Keratinocyte (primary cell): Measurements from ENCODE around the gene ACTR10. TPM values are rescaled to one million over a fixed set of nuclear protein-coding genes. Genes with fewer than 3 reads are reported as not detected.

Source experiments
- DNase-seq: peaks from one replicate; pipeline ENCODE4 v3.0.0-alpha.2; 2011; ENCODE audit warnings: low read depth, missing footprints, low spot score
- FAIRE-seq: peaks from 2 replicates; lab custom pipeline; 2011; peaks lifted over from hg19 to GRCh38; lab: Jason Lieb, UNC
- H2AFZ ChIP-seq: 2 replicates; pipeline ENCODE4 v1.6.0; 2012; ENCODE audit warnings: low read length, control low read depth, inconsistent platforms; ENCODE audit not compliant: control insufficient read depth
- H3K27ac ChIP-seq: 2 replicates; pipeline ENCODE4 v1.5.1; 2011; ENCODE audit warnings: low read length; ENCODE audit not compliant: control insufficient read depth, insufficient read depth
- H3K27me3 ChIP-seq: 3 replicates; pipeline ENCODE4 v1.6.0; 2011; ENCODE audit warnings: low read length; ENCODE audit not compliant: control insufficient read depth, insufficient read depth; ENCODE audit errors: extremely low read depth
- H3K36me3 ChIP-seq, 2 experiments: 2 replicates in 1 of 2; 3 replicates in 1 of 2; pipeline ENCODE4 v1.5.1; 2011; ENCODE audit warnings: low read length in 2 of 2, mild to moderate bottlenecking in 1 of 2; ENCODE audit not compliant: control insufficient read depth in 2 of 2, insufficient read depth in 2 of 2; ENCODE audit errors: extremely low read depth in 1 of 2
- H3K4me1 ChIP-seq: 3 replicates; pipeline ENCODE4 v1.5.1; 2011; ENCODE audit warnings: low read length; ENCODE audit not compliant: control insufficient read depth, insufficient read depth; ENCODE audit errors: extremely low read depth
- H3K4me2 ChIP-seq: 3 replicates; pipeline ENCODE4 v1.6.0; 2011; ENCODE audit warnings: low read depth, low read length; ENCODE audit not compliant: control insufficient read depth, insufficient read depth; ENCODE audit errors: extremely low read depth
- H3K4me3 ChIP-seq, 3 experiments: fragments of 200-600 bp in 1 of 3; sonication (generic) in 1 of 3; 2 replicates in 2 of 3; 3 replicates in 1 of 3; pipeline ENCODE4 v1.5.1; 2011 to 2016; ENCODE audit warnings: low read length in 3 of 3, mild to moderate bottlenecking in 3 of 3, control low read depth in 2 of 3, inconsistent platforms in 1 of 3, low read depth in 1 of 3, mixed read lengths in 1 of 3, mixed run types in 1 of 3, moderate library complexity in 1 of 3; ENCODE audit not compliant: control insufficient read depth in 2 of 3, insufficient read depth in 2 of 3; ENCODE audit errors: extremely low read depth in 1 of 3
- H3K79me2 ChIP-seq: 2 replicates; pipeline ENCODE4 v1.6.0; 2012; ENCODE audit warnings: low read length; ENCODE audit not compliant: control insufficient read depth, insufficient read depth
- H3K9ac ChIP-seq: 3 replicates; pipeline ENCODE4 v1.6.0; 2011; ENCODE audit warnings: low read length; ENCODE audit not compliant: control insufficient read depth, insufficient read depth; ENCODE audit errors: extremely low read depth
- H3K9me1 ChIP-seq: 3 replicates; pipeline ENCODE4 v1.6.0; 2011; ENCODE audit warnings: low read length; ENCODE audit not compliant: control insufficient read depth, insufficient read depth; ENCODE audit errors: extremely low read depth
- H3K9me3 ChIP-seq: 2 replicates; pipeline ENCODE4 v1.5.1; 2012; ENCODE audit warnings: low read depth, low read length; ENCODE audit not compliant: control insufficient read depth
- H4K20me1 ChIP-seq: 3 replicates; pipeline ENCODE4 v1.6.0; 2011; ENCODE audit warnings: low read length; ENCODE audit not compliant: control insufficient read depth, insufficient read depth; ENCODE audit errors: extremely low read depth
- EZH2 ChIP-seq: IDR thresholded peaks from one replicate; pipeline ENCODE4 v1.6.1; 2012; ENCODE audit warnings: inconsistent platforms, mild to moderate bottlenecking, low read length, moderate library complexity
- dilution Hi-C: fragments of 300-500 bp; cut with MboI; formaldehyde crosslinking; loops from one replicate; pipeline ENCODE4 v1.7.0; 2020; ENCODE audit warnings: low sequenced_read_pairs; ENCODE audit not compliant: extremely low pct_ligation_motif_present
- polyA plus RNA-seq, 5 experiments: library from polyadenylated mRNA; depleted of rRNA in 3 of 5; stranded (reverse) in 3 of 5; stranded (forward) in 1 of 5; unstranded in 1 of 5; fragments of >200 nt; gene quantifications; 1 replicate in 1 of 5; 2 replicates in 3 of 5; 3 replicates in 1 of 5; pipeline versions ENCODE4 v1.2.1 to v1.2.3, GENCODE V29; 2011 to 2012; ENCODE audit warnings: missing spikeins in 2 of 5, low read depth in 1 of 5, low replicate concordance in 1 of 5
- small RNA-seq, 3 experiments: library from RNA; depleted of rRNA; stranded (forward); fragments of <200 nt; gene quantifications; one replicate each; pipeline ENCODE3, GENCODE V24; 2012; ENCODE audit warnings: low read depth in 3 of 3, low replicate concordance in 1 of 3; ENCODE audit not compliant: insufficient read length in 3 of 3
- TF ChIP-seq, protein P1 (sequence below), 3 experiments: IDR thresholded peaks in 1 of 3; conservative IDR thresholded peaks in 1 of 3; optimal IDR thresholded peaks in 1 of 3; 2 replicates in 2 of 3; 3 replicates in 1 of 3; pipeline versions ENCODE3 to v1.5.1; 2011; ENCODE audit warnings: low read length in 3 of 3, mild to moderate bottlenecking in 3 of 3, moderate library complexity in 2 of 3, control low read depth in 1 of 3, inconsistent platforms in 1 of 3; ENCODE audit not compliant: insufficient read depth in 2 of 3; ENCODE audit errors: extremely low read depth in 1 of 3

Gene ACTR10
- polyA plus RNA-seq, 1 donor (not counting 4 experiments of a cell fraction or from before 2014, with no cell fraction given) = 125 TPM

GRCh38 chr14:58283730-58284129 lies 83.8 kb downstream of the ACTR10 start:
- TF ChIP-seq, protein P1, sequence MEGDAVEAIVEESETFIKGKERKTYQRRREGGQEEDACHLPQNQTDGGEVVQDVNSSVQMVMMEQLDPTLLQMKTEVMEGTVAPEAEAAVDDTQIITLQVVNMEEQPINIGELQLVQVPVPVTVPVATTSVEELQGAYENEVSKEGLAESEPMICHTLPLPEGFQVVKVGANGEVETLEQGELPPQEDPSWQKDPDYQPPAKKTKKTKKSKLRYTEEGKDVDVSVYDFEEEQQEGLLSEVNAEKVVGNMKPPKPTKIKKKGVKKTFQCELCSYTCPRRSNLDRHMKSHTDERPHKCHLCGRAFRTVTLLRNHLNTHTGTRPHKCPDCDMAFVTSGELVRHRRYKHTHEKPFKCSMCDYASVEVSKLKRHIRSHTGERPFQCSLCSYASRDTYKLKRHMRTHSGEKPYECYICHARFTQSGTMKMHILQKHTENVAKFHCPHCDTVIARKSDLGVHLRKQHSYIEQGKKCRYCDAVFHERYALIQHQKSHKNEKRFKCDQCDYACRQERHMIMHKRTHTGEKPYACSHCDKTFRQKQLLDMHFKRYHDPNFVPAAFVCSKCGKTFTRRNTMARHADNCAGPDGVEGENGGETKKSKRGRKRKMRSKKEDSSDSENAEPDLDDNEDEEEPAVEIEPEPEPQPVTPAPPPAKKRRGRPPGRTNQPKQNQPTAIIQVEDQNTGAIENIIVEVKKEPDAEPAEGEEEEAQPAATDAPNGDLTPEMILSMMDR (optimal IDR thresholded peaks at IDR 0.05 in 1 of 3, IDR thresholded peaks at IDR 0.05 in 1 of 3, conservative IDR thresholded peaks at IDR 0.05 in 1 of 3; ENCODE audit: extremely low read depth in 1 of 3, insufficient read depth in 2 of 3, low read length in 3 of 3) = no peak
- TF ChIP-seq EZH2 = no peak
- Histone ChIP-seq H3K4me3 (no peak overlapping the region), H2AFZ (no peak overlapping the region), H3K27me3 (no peaks in the 10 kb centered on the region), H3K9me1 (no peaks in the 10 kb centered on the region), H3K27ac (no peak overlapping the region), H3K4me1 (peaks cover 24% of the 10 kb centered on the region), H4K20me1 (no peaks in the 10 kb centered on the region), H3K9ac (no peak overlapping the region), H3K4me2 (no peak overlapping the region), H3K36me3 (peaks cover 2 to 17% of the 10 kb centered on the region in 2 experiments), H3K79me2 (peaks cover 78% of the 10 kb centered on the region), H3K9me3 (no peaks in the 10 kb centered on the region)
- DNase-seq = no peak
- dilution Hi-C loops = no loop called here
- FAIRE-seq = no peak

GRCh38 chr14:58285132-58285531 lies 85.2 kb downstream of the ACTR10 start:
- FAIRE-seq = no peak
- H3K79me2 ChIP-seq = peaks cover 79% of the 10 kb centered on the region
- no peaks in the 10 kb centered on the region for H3K27me3 ChIP-seq
- H3K4me3 ChIP-seq = no peak overlapping the region
- no peak overlapping the region for H3K9ac ChIP-seq
- no peak overlapping the region for H2AFZ ChIP-seq
- H3K27ac ChIP-seq = no peak overlapping the region
- H3K9me3 ChIP-seq = no peaks in the 10 kb centered on the region
- H3K36me3 ChIP-seq = peaks cover 2 to 17% of the 10 kb centered on the region in 2 experiments
- DNase-seq = no peak
- H3K9me1 ChIP-seq = no peaks in the 10 kb centered on the region
- dilution Hi-C loops = no loop called here
- no peaks in the 10 kb centered on the region for H4K20me1 ChIP-seq
- peaks cover 24% of the 10 kb centered on the region for H3K4me1 ChIP-seq
- TF ChIP-seq EZH2 = no peak
- H3K4me2 ChIP-seq = no peak overlapping the region

Small RNA genes lying within 50 kb of the gene (small RNA-seq; reads per million reads assigned to genes)
- gene RN7SL598P = 0.07 to 1.0 (median 0.50) reads per million in 3 experiments

Other genes starting within 250 kb of the ACTR10 start
- 0.55 to 0.57 TPM (median 0.56 TPM) in 3 replicates for gene ARMH4, start 47.9 kb upstream of the ACTR10 start, polyA plus RNA-seq
- 240 to 325 TPM (median 241 TPM) in 3 replicates for gene PSMA3, start 44.7 kb downstream of the ACTR10 start, polyA plus RNA-seq
- gene ARID4A, start 98.4 kb downstream of the ACTR10 start, polyA plus RNA-seq = 2.6 to 8.4 TPM (median 4.8 TPM) in 3 replicates
- not detected in 3 replicates for gene TOMM20L, start 195.8 kb downstream of the ACTR10 start, polyA plus RNA-seq
- 18.1 to 44.4 TPM (median 29.6 TPM) in 3 replicates for gene TIMM9, start 227.4 kb downstream of the ACTR10 start, polyA plus RNA-seq
- gene KIAA0586, start 227.6 kb downstream of the ACTR10 start, polyA plus RNA-seq = 8.2 to 12.4 TPM (median 10.5 TPM) in 3 replicates